ENCODE measurements around the gene SLC26A2.

SLC26A2 gene

DNA sequence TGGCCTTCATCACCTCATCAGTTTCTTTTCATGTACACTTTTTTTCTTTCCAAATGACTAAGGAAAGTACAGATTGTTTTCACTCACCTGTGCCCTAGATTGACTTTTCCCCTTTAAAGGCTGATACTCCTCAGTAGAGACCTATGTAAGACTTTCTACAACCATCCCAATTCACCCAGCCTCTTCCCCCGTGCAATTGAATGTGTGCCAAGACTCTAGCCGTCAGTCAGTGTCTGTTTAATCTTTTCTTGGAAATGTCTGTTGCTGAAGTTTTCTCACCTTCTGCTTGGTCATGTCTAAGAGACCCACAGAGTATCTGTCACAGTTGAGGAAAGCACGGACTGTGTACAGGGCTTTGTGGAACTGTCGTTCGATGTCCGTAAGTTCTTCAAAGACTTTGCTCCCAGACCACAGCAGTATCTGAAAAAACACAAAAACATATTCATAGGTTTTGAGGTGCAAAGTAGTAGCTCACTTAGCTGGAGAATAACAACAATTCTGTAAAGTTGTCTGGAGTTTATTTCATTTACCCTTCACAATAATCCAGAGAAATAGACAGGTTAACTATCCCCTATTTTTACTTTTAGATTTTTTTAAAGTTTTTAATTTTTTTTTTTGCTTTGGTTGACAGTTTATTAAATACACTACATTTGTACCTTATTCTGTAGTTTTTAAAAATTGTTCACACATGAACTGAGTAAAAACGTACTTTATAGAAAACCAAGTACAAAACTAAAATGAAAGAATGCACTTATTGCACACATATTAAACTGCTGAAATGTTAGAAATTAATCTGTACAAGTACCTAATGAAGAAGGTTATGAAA, 29.6 kb upstream of the SLC26A2 start:
- ChIA-PET CTCF (interaction anchor here (0.7 kb wide), 1 partner anchor 59 kb away, joined by 3 read pairs; no protein-coding TSS in a partner anchor), POLR2A (no interaction called here)
- TF ChIP-seq, protein P1, sequence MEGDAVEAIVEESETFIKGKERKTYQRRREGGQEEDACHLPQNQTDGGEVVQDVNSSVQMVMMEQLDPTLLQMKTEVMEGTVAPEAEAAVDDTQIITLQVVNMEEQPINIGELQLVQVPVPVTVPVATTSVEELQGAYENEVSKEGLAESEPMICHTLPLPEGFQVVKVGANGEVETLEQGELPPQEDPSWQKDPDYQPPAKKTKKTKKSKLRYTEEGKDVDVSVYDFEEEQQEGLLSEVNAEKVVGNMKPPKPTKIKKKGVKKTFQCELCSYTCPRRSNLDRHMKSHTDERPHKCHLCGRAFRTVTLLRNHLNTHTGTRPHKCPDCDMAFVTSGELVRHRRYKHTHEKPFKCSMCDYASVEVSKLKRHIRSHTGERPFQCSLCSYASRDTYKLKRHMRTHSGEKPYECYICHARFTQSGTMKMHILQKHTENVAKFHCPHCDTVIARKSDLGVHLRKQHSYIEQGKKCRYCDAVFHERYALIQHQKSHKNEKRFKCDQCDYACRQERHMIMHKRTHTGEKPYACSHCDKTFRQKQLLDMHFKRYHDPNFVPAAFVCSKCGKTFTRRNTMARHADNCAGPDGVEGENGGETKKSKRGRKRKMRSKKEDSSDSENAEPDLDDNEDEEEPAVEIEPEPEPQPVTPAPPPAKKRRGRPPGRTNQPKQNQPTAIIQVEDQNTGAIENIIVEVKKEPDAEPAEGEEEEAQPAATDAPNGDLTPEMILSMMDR (IDR thresholded peaks at IDR 0.05; ENCODE audit: insufficient read depth, low read length, missing control alignments), result no peak
- no peak overlapping the region for H3K4me3 ChIP-seq (ENCODE audit: low read depth, low read length)
- no peak for DNase-seq (ENCODE audit: low read depth, low spot score)

DNA sequence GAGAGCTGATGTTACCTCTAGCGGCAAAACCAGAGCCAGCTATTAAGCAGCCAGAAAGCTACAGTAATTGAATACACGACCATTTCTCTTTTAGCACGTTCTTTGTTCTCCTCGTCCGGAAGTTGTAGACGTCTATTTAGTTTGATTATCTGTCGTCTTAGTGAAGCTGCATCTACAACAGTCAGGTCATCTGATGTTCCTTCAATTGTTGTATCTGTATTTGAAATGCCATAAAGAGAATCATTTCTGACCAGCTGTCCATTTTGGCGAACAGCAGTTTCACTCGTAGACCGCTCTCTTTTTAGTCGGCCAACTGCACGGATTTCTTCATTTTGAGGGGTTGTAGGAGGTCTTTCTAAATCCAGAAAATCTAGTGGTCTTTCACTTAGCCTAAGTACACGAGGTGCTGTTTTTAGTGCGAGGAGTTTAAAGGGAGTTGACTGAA, 28.5 kb upstream of the SLC26A2 start:
- DNase-seq (ENCODE audit: low read depth, low spot score), result no peak
- H3K4me3 ChIP-seq (ENCODE audit: low read depth, low read length), result no peak overlapping the region
- ChIA-PET CTCF (no interaction called here), POLR2A (no interaction called here)
- TF ChIP-seq, protein P1 (IDR thresholded peaks at IDR 0.05; ENCODE audit: insufficient read depth, low read length, missing control alignments), result no peak

DNA sequence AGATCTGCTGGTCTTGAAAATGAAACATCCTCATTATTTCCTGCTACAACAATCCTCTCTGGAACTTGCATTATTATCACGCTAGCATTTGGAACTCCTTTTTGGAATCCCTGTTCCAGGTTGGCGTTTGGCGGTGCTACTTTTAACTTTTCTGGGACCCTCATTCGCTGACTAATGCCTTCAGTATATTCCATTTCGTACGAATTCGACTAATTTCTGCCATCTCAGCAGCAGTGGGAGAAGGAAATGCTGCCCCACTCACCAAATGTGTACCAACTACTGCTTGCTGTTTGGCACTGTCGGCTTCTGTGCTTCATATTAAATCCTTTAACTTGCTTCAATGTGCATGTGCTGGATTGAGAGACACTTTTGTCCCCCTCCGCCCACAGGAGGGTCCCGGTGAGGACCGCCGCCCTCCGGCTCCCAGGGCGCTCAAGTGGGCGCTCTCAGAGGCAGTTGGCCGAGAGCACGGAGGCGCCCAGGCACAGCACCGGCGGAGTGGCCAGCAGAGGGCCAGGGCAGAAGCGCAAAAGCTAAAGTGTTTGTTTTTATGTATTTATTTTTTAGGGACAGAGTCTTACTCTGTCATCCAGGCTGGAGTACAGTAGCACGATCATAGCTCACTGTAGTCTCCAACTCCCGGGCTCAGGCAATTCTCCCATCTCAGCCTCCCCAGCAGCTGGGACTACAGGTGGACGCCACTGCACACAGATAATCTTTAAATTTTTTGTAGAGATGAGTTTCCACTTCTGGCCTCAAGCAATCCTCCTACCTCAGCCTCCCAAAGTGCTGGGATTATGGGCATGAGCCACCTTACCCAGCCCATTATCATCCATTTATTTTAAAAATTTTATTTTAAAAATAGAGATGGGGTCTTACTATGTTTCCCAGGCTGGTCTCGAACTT, 27.9 kb upstream of the SLC26A2 start:
- POLR2A ChIA-PET, result no interaction called here
- no peak for DNase-seq (ENCODE audit: low read depth, low spot score)
- CTCF ChIA-PET, result no interaction called here
- no peak overlapping the region for H3K4me3 ChIP-seq (ENCODE audit: low read depth, low read length)
- TF ChIP-seq, protein P1 (IDR thresholded peaks at IDR 0.05; ENCODE audit: insufficient read depth, low read length, missing control alignments), result peak; percentile 37

DNA sequence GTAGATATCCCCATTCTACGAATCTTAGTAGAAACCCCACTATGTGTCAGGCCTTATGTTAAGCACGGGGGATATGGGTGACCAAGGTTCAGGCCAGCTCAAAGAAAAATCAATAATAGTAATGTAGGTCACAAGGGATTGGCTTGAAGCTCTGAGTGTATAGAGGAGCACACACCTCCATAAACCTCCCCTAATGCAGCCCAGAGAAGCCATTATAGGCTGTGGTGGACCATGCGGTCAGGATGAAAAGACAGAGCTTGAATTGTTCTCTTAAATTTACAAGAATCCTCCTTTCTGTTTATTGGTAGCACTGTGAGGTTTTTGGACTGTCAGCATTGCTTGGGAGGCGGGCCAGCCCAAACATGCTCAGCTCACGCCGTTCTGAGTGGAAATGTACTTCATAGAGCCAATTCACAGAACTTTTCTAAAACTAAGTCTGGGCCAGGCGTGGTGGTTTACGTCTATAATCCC, 25.1 kb upstream of the SLC26A2 start:
- TF ChIP-seq, protein P1 (IDR thresholded peaks at IDR 0.05; ENCODE audit: insufficient read depth, low read length, missing control alignments), result no peak
- ChIA-PET CTCF (interaction anchor here (0.7 to 2.1 kb wide), 8 partner anchors 10 to 104 kb away, joined by 3 to 11 read pairs (median 3); partner anchors contain the start of gene SLC26A2), POLR2A (no interaction called here)
- no peak overlapping the region for H3K4me3 ChIP-seq (ENCODE audit: low read depth, low read length)
- no peak for DNase-seq (ENCODE audit: low read depth, low spot score)

DNA sequence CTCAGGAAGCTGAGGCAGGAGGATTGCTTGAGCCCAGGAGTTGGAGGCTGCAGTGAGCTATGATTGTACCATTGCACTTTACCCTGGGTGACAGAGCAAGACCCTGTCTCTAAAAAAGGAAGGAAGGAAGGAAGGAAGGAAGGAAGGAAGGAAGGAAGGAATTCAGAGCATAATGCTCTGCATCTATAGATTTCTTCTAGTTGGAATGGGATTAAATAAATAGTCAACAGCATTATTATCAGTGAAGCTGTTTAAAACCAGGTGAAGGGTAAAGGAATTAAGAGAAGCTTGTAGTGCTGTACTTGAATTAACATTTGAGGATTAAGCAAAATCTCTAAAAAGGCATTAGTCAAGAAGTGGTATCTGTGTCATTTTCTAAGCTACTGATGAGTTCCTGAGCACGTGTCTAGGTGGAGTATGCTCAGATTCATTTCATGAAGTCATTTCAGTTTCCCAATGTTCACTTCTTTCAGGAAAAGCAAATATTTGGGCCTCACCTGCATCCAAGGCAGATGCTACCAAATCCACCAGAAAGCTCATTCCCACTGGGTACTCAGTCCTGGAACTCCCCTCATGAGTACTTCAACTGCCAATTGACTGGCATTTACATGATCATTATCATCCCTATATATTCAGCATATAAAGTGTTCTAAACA, 24.4 kb upstream of the SLC26A2 start:
- TF ChIP-seq, protein P1 (IDR thresholded peaks at IDR 0.05; ENCODE audit: insufficient read depth, low read length, missing control alignments), result no peak
- POLR2A ChIA-PET, result no interaction called here
- DNase-seq (ENCODE audit: low read depth, low spot score), result no peak
- CTCF ChIA-PET, result interaction anchor here (0.8 to 2.1 kb wide), 9 partner anchors 10 to 299 kb away, joined by 3 to 11 read pairs (median 4); no protein-coding TSS in a partner anchor
- H3K4me3 ChIP-seq (ENCODE audit: low read depth, low read length), result no peak overlapping the region
